K562 (cell line): ENCODE results near the gene SLC9C2.

Experiments used
- MTA1 ChIP-seq: fragments of 450-650 bp; IDR thresholded peaks from 2 replicates; pipeline ENCODE4 v1.6.1; 2017; ENCODE audit warnings: borderline replicate concordance
- RFX1 ChIP-seq: fragments of 450-650 bp; IDR thresholded peaks from 2 replicates; pipeline ENCODE4 v1.6.1; 2016; ENCODE audit warnings: mild to moderate bottlenecking, moderate library complexity
- SIN3A ChIP-seq, 2 experiments: fragments of 150-350 bp in 1 of 2; IDR thresholded peaks; 2 replicates each; pipeline ENCODE4 v1.6.1; 2011 to 2016; ENCODE audit warnings: borderline replicate concordance in 2 of 2, low read depth in 2 of 2, low read length in 2 of 2, mild to moderate bottlenecking in 2 of 2, moderate library complexity in 2 of 2; ENCODE audit not compliant: control insufficient read depth in 1 of 2
- SMAD3 ChIP-seq: fragments of 450-650 bp; formaldehyde crosslinking; conservative IDR thresholded peaks from 2 replicates; pipeline ENCODE4 v1.4.0; 2020; ENCODE audit warnings: mild to moderate bottlenecking

DNA sequence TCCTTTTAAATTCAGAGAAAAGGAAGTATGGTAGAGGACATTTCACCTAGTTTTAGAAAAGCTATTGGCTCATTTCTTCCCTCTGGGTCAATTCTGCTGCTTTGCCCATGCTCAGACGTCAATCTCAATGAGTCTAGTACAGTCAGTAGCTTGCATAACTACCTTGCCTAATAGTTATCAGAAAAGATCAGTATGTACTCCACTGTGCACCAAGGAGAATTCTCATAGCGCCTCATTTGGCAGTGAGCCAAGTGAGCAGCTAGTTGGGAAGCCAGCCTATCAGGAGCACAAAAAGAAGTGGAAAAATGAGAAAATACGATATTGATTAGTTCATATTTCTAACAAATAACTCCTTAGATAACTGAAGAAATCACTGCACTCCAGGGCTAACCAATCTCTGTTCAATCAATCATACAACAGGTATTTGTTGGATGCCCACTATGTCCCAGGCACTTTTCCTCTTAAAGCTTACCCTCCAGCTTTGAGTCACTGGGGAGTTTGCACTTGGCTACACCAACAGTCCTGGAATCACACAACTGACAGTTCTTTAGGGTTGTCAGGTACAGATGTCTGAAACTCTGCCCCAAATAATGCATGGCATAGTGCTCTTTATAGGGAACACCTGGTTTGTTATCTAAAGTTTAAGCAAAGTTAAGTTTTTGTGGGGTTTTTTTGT, 75.6 kb downstream of the SLC9C2 start:
- TF ChIP-seq SIN3A (IDR thresholded peaks at IDR 0.05; ENCODE audit: borderline replicate concordance in 2 of 2, control insufficient read depth in 1 of 2, low read depth in 2 of 2, low read length in 2 of 2) (no peak), SMAD3 (no peak), RFX1 (no peak), MTA1 (no peak)
